ENCODE data around the gene TMCC1. TPM values are rescaled to one million over a fixed set of nuclear protein-coding genes. Genes with fewer than 3 reads are reported as not detected.

Gene TMCC1
- total and polyA plus RNA-seq, 2 donors (not counting 3 experiments of a cell fraction or from before 2014, with no cell fraction given): 17.4 to 38.4 TPM

DNA sequence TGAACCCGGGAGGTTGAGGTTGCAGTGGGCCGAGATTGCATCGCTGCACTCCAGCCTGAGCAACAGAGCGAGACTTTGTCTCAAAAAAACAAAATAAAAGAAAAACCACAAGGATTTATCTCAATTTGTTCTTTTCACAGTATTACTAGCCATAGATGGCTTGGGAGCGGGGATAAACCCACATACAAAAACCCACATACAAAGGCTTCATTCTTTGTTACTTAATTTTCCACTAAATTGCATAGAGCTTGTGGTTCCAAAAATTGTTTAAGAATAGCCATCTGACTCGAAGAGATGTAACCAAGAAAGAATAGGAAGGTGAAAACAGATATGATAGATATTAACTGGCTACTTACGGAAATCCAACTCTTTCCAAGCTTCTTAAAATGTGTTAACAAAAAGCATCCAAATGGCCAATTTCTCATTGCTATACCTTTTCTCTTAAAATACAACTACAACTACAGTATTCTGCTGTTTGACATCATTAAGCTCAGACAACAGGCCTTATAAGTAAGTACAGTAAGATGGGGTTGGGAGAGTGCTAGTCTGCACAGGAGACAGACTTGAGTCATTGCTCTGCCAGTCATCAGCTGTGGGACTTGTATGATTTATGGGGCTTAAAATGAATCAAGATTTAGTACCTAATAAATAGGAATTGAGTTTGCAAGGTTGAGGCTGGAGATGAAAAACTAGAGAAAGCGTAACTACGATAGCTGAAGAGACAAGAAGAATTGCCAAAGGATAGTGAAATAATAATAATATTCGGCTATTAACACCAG, 190.4 kb downstream of the TMCC1 start:
- Histone ChIP-seq H3K79me2 (ENCODE audit: control insufficient read depth, insufficient read depth, low read length) (no peaks in the 10 kb centered on the region), H3K4me2 (ENCODE audit: insufficient read depth, low read length) (no peak overlapping the region), H3K36me3 (ENCODE audit: control insufficient read depth in 2 of 2, extremely low read depth in 1 of 2, insufficient read depth in 2 of 2, low read length in 2 of 2) (no peaks in the 10 kb centered on the region), H3K4me3 (replicated peaks in 1 of 3; ENCODE audit: insufficient read depth in 1 of 3, low read depth in 1 of 3, low read length in 3 of 3) (no peak overlapping the region), H3K9me1 (replicated peaks; ENCODE audit: control insufficient read depth, extremely low read depth, insufficient read depth, low read length) (no peaks in the 10 kb centered on the region), H3K9ac (replicated peaks; ENCODE audit: extremely low read depth, insufficient read depth, low read length) (no peak overlapping the region), H4K20me1 (replicated peaks; ENCODE audit: control insufficient read depth, extremely low read depth, insufficient read depth, low read length) (peaks cover 6% of the 10 kb centered on the region), H2AFZ (ENCODE audit: low read depth, low read length) (no peak overlapping the region), H3K27me3 (ENCODE audit: control insufficient read depth in 2 of 2, insufficient read depth in 2 of 2, low read length in 2 of 2) (no peaks in the 10 kb centered on the region), H3K9me3 (replicated peaks; ENCODE audit: control insufficient read depth, insufficient read depth, low read length) (no peaks in the 10 kb centered on the region), H3K27ac (ENCODE audit: insufficient read depth, low read depth, low read length) (no peak overlapping the region), H3K4me1 (ENCODE audit: control insufficient read depth, extremely low read depth, insufficient read depth, low read length) (no peaks in the 10 kb centered on the region)
- FAIRE-seq: no peak
- intact Hi-C loops (cut with micrococcal nuclease) (no loop called here), dilution Hi-C loops (cut with MboI; ENCODE audit: extremely low pct_ligation_motif_present, low sequenced_read_pairs) (no loop called here)
- CTCF ChIA-PET: interaction anchor here (0.8 to 1.7 kb wide), 3 partner anchors 10 to 13 kb away, joined by 3 to 4 read pairs (median 4); no protein-coding TSS in a partner anchor
- no peak for DNase-seq (ENCODE audit: low read depth, low spot score)
- POLR2A ChIA-PET: no interaction called here
- BruUV-seq (replicated peaks): no TSS peak
- no peak for TF ChIP-seq GATA2 (IDR thresholded peaks at IDR 0.05; ENCODE audit: insufficient read depth, insufficient read length, low read depth, low read length)

DNA sequence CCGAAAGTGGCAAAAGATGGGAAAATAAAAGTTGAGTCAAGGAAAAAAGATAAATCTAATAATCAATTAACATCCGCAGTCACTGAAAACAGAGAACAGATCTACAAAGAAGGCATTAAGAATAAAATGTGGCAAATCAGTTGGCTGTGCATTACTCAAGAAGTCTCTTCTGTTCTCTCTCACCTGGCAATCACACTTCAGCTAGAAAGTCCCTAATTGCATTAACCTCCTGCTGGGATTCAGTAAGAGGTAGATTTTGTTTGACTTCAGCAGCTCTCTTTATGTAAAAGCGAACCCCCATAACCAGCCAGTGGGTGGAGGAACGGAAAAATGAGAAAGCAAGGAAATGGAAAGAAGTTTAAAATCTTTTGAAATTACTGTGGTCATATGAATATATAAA, 192.3 kb downstream of the TMCC1 start:
- dilution Hi-C loops (cut with MboI; ENCODE audit: extremely low pct_ligation_motif_present, low sequenced_read_pairs): no loop called here

More for the DNA sequence above, 192.3 kb downstream of the TMCC1 start:
- no peak overlapping the region for H3K9ac ChIP-seq (replicated peaks; ENCODE audit: extremely low read depth, insufficient read depth, low read length)
- DNase-seq (ENCODE audit: low read depth, low spot score): no peak
- BruUV-seq (replicated peaks): no TSS peak
- POLR2A ChIA-PET: no interaction called here
- H4K20me1 ChIP-seq (replicated peaks; ENCODE audit: control insufficient read depth, extremely low read depth, insufficient read depth, low read length): peaks cover 6% of the 10 kb centered on the region
- TF ChIP-seq JUN (IDR thresholded peaks at IDR 0.05; ENCODE audit: borderline replicate concordance, insufficient read depth, insufficient read length, low read depth): no peak
- no peak for TF ChIP-seq CTCF (IDR thresholded peaks at IDR 0.05; ENCODE audit: extremely low read depth in 1 of 2, insufficient read depth in 1 of 2, low read depth in 1 of 2, low read length in 2 of 2)
- TF ChIP-seq, protein P1, sequence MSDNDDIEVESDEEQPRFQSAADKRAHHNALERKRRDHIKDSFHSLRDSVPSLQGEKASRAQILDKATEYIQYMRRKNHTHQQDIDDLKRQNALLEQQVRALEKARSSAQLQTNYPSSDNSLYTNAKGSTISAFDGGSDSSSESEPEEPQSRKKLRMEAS (IDR thresholded peaks at IDR 0.05; ENCODE audit: insufficient read depth, insufficient read length): no peak
- no peak for TF ChIP-seq EZH2 (IDR thresholded peaks at IDR 0.05; ENCODE audit: borderline replicate concordance, low read depth, low read length, severe bottlenecking)
- no peak for TF ChIP-seq POLR2A (IDR thresholded peaks at IDR 0.05; ENCODE audit: low read depth, low read length)
- TF ChIP-seq MYC (IDR thresholded peaks at IDR 0.05; ENCODE audit: low read depth, low read length): no peak
- no peak for TF ChIP-seq FOS (IDR thresholded peaks at IDR 0.05; ENCODE audit: borderline replicate concordance, insufficient read depth, low read length)
- no peak for TF ChIP-seq GATA2 (IDR thresholded peaks at IDR 0.05; ENCODE audit: insufficient read depth, insufficient read length, low read depth, low read length)
- no peak for TF ChIP-seq POLR2AphosphoS5 (IDR thresholded peaks at IDR 0.05; ENCODE audit: insufficient read depth, low read depth, low read length)
- H3K36me3 ChIP-seq (ENCODE audit: control insufficient read depth in 2 of 2, extremely low read depth in 1 of 2, insufficient read depth in 2 of 2, low read length in 2 of 2): no peaks in the 10 kb centered on the region
- no peak overlapping the region for H2AFZ ChIP-seq (ENCODE audit: low read depth, low read length)
- intact Hi-C loops (cut with micrococcal nuclease): no loop called here
- H3K4me3 ChIP-seq (replicated peaks in 1 of 3; ENCODE audit: insufficient read depth in 1 of 3, low read depth in 1 of 3, low read length in 3 of 3): no peak overlapping the region
- no peak overlapping the region for H3K27ac ChIP-seq (ENCODE audit: insufficient read depth, low read depth, low read length)
- no peaks in the 10 kb centered on the region for H3K9me1 ChIP-seq (replicated peaks; ENCODE audit: control insufficient read depth, extremely low read depth, insufficient read depth, low read length)
- H3K4me2 ChIP-seq (ENCODE audit: insufficient read depth, low read length): no peak overlapping the region
- no peak for FAIRE-seq
- H3K9me3 ChIP-seq (replicated peaks; ENCODE audit: control insufficient read depth, insufficient read depth, low read length): no peaks in the 10 kb centered on the region
- H3K79me2 ChIP-seq (ENCODE audit: control insufficient read depth, insufficient read depth, low read length): no peaks in the 10 kb centered on the region
- H3K27me3 ChIP-seq (ENCODE audit: control insufficient read depth in 2 of 2, insufficient read depth in 2 of 2, low read length in 2 of 2): no peaks in the 10 kb centered on the region
- no peaks in the 10 kb centered on the region for H3K4me1 ChIP-seq (ENCODE audit: control insufficient read depth, extremely low read depth, insufficient read depth, low read length)
- CTCF ChIA-PET: no interaction called here
